Testis (tissue), 5 donors: Measurements from ENCODE around the gene KAT7. TPM values are rescaled to one million over a fixed set of nuclear protein-coding genes. Genes with fewer than 3 reads are reported as not detected.

ENCODE experiments used
- DNase-seq: peaks from one replicate; pipeline ENCODE4 v3.0.0-alpha.2; 2019
- H3K27ac ChIP-seq, 2 donors: fragments of 200-600 bp; sonication (generic); one replicate each; pipeline ENCODE4 v1.5.1; 2019
- H3K27me3 ChIP-seq: fragments of 200-600 bp; sonication (generic); one replicate; pipeline ENCODE4 v1.5.1; 2019
- H3K36me3 ChIP-seq: fragments of 200-600 bp; sonication (generic); one replicate; pipeline ENCODE4 v1.5.1; 2017; ENCODE audit warnings: low read depth; ENCODE audit errors: missing control alignments
- H3K4me1 ChIP-seq: fragments of 200-600 bp; sonication (generic); one replicate; pipeline ENCODE4 v1.5.1; 2019
- H3K4me3 ChIP-seq, 2 donors: fragments of 200-600 bp; sonication (generic); one replicate each; pipeline ENCODE4 v1.5.1; 2017 to 2019
- H3K9me3 ChIP-seq: fragments of 200-600 bp; sonication (generic); one replicate; pipeline ENCODE4 v1.5.1; 2017
- POLR2A ChIP-seq: fragments of 450-650 bp; IDR thresholded peaks from one replicate; pipeline ENCODE4 v1.6.1; 2017; ENCODE audit warnings: antibody characterized with exemption, mild to moderate bottlenecking, moderate library complexity
- WGBS, 2 donors: methylation state at CpG; one replicate each; pipeline ENCODE4 v1.1.5; 2018; 5-methylcytosine and 5-hydroxymethylcytosine counted together
- intact Hi-C: fragments of 100-400 bp; cut with DNase I; formaldehyde crosslinking; loops from one replicate; pipeline ENCODE4 v1.15.1; 2023; ENCODE audit warnings: low total_unique reads
- long read RNA-seq, 2 donors: transcript quantifications; one replicate each; lab custom pipeline, GENCODE V29; 2026
- polyA plus RNA-seq: library from polyadenylated mRNA; stranded (reverse); fragments of 350-450 nt; fragmentation: Illumina TruSeq; extraction: RNeasy Lipid Tissue Mini Kit (QIAGEN cat#74804); gene quantifications from one replicate; pipeline ENCODE4 v1.2.3, GENCODE V29; 2014; ENCODE audit warnings: low read depth, low replicate concordance; ENCODE audit not compliant: insufficient read depth
- total RNA-seq, 2 donors: library from RNA; depleted of rRNA; stranded (reverse); fragments of >200 nt; gene quantifications; one replicate each; pipeline ENCODE4 v1.2.3, GENCODE V29; 2016
- TF ChIP-seq, protein P1 (sequence below), 3 experiments: fragments of 450-650 bp in 2 of 3; fragments of 200-600 bp in 1 of 3; sonication (generic) in 1 of 3; IDR thresholded peaks; one replicate each; pipeline ENCODE4 v1.5.1; 2016 to 2019; ENCODE audit warnings: antibody characterized with exemption in 3 of 3, mild to moderate bottlenecking in 2 of 3, moderate library complexity in 1 of 3

The KAT7 gene
- total RNA-seq (100 to 1,000 TPM; 122 to 123 TPM), polyA plus RNA-seq (181 TPM)
- long read RNA-seq, donor 1, full-length matches to known transcripts, result 16 of 32 reads
- long read RNA-seq, donor 1, partial matches to known transcripts, result 16 of 32 reads
- long read RNA-seq, donor 1, other reads (novel, unspliced or antisense), result 0 of 32 reads
- long read RNA-seq, donor 2, full-length matches to known transcripts, result 5 of 15 reads
- long read RNA-seq, donor 2, partial matches to known transcripts, result 10 of 15 reads
- long read RNA-seq, donor 2, other reads (novel, unspliced or antisense), result 0 of 15 reads

DNA sequence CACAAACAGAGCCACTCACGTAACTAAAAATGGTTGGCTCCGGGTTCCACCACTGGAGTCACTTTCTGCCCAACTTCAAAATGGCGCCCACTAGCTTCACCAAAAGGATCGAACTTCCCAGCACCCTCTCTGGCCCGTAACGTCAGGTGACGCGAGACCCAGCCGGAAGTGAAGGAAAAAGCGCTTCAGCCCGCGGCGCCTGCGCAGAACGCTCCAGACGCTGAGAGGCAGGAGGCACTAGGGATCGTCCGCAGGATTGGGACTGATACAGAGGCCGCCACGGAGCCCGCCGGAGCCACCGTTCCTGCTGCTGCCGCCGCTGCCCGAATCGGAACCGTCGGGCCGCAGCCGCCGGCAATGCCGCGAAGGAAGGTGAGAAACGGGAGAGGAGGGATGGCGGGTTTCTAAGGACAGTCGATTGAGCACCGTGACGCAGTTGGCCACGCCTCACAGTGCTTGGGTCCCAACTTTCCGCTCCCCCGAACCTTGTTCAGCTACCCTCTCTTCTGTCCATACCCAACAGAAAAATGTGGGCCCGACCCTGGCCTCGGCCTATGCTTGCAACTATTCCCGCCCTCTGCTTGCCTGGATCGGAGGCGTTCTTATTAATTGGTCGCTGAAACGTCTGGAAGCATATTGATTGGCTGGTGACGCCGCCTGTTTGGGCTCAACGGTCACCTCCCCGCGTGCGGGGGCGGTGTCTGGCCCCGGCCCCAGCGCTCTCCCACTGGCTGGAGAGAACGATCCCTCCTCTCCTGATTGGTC is at the start of gene KAT7:
Gene KAT7 (plus strand): TSS at position 204 of the 765 bp plus-strand sequence. CDS start 154 bp downstream, at position 358.
- DNase-seq, result peak; percentile 99
- Histone ChIP-seq H3K27me3 (no peaks in the 10 kb centered on the region), H3K36me3 (no peaks in the 10 kb centered on the region), H3K4me3 (peak within 1 kb of the TSS; percentile 89 to 96), H3K9me3 (no peaks in the 10 kb centered on the region), H3K4me1 (peaks cover 25% of the 10 kb centered on the region), H3K27ac (peak within 1 kb of the TSS; percentile 95 to 99)
- intact Hi-C loops, result no loop called here
- TF ChIP-seq, protein P1, sequence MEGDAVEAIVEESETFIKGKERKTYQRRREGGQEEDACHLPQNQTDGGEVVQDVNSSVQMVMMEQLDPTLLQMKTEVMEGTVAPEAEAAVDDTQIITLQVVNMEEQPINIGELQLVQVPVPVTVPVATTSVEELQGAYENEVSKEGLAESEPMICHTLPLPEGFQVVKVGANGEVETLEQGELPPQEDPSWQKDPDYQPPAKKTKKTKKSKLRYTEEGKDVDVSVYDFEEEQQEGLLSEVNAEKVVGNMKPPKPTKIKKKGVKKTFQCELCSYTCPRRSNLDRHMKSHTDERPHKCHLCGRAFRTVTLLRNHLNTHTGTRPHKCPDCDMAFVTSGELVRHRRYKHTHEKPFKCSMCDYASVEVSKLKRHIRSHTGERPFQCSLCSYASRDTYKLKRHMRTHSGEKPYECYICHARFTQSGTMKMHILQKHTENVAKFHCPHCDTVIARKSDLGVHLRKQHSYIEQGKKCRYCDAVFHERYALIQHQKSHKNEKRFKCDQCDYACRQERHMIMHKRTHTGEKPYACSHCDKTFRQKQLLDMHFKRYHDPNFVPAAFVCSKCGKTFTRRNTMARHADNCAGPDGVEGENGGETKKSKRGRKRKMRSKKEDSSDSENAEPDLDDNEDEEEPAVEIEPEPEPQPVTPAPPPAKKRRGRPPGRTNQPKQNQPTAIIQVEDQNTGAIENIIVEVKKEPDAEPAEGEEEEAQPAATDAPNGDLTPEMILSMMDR (IDR thresholded peaks at IDR 0.05), result no peak
- no peak for TF ChIP-seq POLR2A
- WGBS, 2 donors, result 0 to 1% methylated on average over 20 to 59 of the region's 59 CpGs

- H3K4me3 ChIP-seq, result no peak overlapping the region
- DNase-seq, result peak; percentile 52
- peaks cover 31% of the 10 kb centered on the region for H3K4me1 ChIP-seq
- H3K36me3 ChIP-seq, result no peaks in the 10 kb centered on the region
- WGBS, 2 donors, result 49 to 57% methylated on average over 7 of the region's 7 CpGs
- TF ChIP-seq, protein P1 (IDR thresholded peaks at IDR 0.05), result no peak
- no peak for TF ChIP-seq POLR2A
- no peaks in the 10 kb centered on the region for H3K27me3 ChIP-seq
- no peaks in the 10 kb centered on the region for H3K9me3 ChIP-seq
- no peak overlapping the region for H3K27ac ChIP-seq
- intact Hi-C loops, result no loop called here
Measured at GRCh38 chr17:49739641-49740271, 48.7 kb upstream of the KAT7 start.

DNA sequence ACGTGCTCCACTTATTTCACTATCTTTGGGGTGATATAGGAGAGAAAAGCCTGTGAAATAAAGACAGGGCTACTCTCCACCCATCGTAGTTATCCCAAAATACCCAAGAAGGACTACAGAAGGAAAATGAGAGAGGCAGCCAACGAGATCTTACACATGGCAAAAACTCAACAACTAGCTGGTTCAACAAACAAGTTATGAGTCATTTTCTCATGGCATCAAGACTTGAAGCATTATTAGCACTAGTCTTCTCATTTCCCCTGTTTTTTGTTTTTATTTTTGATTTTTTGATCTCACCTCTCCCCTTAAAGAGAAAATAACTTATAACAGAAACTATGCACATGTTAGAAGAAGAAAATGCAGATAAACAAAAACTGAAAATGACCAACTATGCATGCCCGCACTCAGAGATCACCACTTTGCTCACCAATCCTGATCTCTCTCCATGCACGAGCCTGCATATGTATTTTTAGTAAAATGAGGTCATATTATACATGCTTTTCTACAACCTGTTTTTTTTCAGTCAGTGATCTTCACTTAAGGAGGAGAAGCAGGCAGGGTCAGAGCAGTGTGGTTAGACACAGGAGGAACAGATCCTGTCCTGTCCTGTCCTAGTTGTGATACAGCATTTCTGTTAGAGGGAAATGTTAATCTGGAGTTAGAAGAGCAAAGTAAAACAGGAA is 47.3 kb upstream of the KAT7 start:
- H3K4me1 ChIP-seq, result peaks cover 31% of the 10 kb centered on the region
- no peaks in the 10 kb centered on the region for H3K27me3 ChIP-seq
- TF ChIP-seq POLR2A, result no peak
- TF ChIP-seq, protein P1 (IDR thresholded peaks at IDR 0.05), result no peak
- no peak overlapping the region for H3K4me3 ChIP-seq
- whole genome bisulfite sequencing, 2 donors, result 53 to 58% methylated on average over 5 of the region's 5 CpGs
- H3K36me3 ChIP-seq, result no peaks in the 10 kb centered on the region
- peak overlapping the region in 1 of 2 donors; percentile 68 for H3K27ac ChIP-seq
- intact Hi-C loops, result no loop called here
- DNase-seq, result no peak
- no peaks in the 10 kb centered on the region for H3K9me3 ChIP-seq

DNA sequence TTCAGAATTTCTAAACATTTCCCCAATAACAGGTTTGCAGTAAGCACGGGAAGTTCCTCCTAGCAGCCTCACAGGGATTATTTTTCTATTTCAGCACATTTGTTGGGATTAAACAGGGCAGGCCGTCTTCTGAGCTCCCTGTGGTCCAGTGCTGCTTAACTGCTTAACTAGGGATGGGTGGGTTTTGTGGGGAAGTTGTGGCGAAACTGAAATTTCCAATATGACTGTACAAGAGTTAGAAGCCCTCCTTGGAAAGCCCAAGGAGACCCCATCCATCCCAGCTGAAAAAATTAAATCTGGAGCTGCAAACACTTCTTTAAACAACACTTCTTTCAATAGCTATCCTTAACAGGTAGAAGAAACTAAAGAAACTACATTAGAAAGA is 46.8 kb upstream of the KAT7 start:
- WGBS, 2 donors, result 63 to 68% methylated on average over 3 of the region's 3 CpGs

More for the DNA sequence above, 46.8 kb upstream of the KAT7 start:
- no peak for TF ChIP-seq POLR2A
- TF ChIP-seq, protein P1 (IDR thresholded peaks at IDR 0.05), result no peak
- Histone ChIP-seq H3K27me3 (no peaks in the 10 kb centered on the region), H3K4me1 (peaks cover 31% of the 10 kb centered on the region), H3K27ac (peak overlapping the region in 1 of 2 donors; percentile 14), H3K36me3 (no peaks in the 10 kb centered on the region), H3K4me3 (no peak overlapping the region), H3K9me3 (no peaks in the 10 kb centered on the region)
- intact Hi-C loops, result no loop called here
- no peak for DNase-seq
